ENCODE measurements around the gene MYBPC2. TPM values are rescaled to one million over a fixed set of nuclear protein-coding genes. Genes with fewer than 3 reads are reported as not detected.
A peak's percentile ranks its signal among the peaks of the same experiment; 100 is the strongest.

MYBPC2 gene
- total and polyA plus RNA-seq, 9 of the 15 experiments (the other 6 are each of a cell fraction or from before 2014, with no cell fraction given): 0.01 to 0.14 (median 0.04) TPM; not detected in 6

DNA sequence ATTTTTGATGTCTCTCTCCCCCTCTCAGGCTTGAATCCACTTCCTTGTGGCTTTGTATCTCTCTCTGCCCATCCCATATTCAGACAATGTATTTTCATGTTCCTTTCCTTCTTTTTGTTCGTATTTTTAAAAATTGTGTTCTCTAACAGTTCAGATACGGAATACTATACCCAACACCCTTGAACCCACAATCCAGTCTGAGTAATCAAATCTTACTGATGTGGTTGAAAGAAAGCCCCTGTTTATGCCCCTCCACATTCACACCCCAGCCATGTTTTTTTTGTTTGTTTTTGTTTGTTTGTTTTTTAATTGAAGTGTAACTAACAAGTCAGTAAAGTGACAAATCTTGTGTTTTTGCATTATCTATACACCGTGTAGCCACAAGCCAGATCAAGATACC lies 12.6 kb upstream of the MYBPC2 start (continued):
- TF ChIP-seq HNRNPLL (IDR thresholded peaks at IDR 0.05; ENCODE audit: low read depth, low read length, poor library complexity, severe bottlenecking) (no peak), ZNF778 (CRISPR knock-in tag; IDR thresholded peaks at IDR 0.05) (no peak), RBM22 (IDR thresholded peaks at IDR 0.05; ENCODE audit: low read depth, low read length, poor library complexity, severe bottlenecking) (no peak)

GRCh38 chr19:50420808-50421207 lies 11.9 kb upstream of the MYBPC2 start:
- Histone ChIP-seq H2AFZ (ENCODE audit: low read depth, low read length) (no peak overlapping the region), H3K36me3 (ENCODE audit: control insufficient read depth, insufficient read depth, low read length) (peaks cover 13% of the 10 kb centered on the region; the same call in 1 of the 3 replicates), H3K27ac (ENCODE audit: extremely low read depth, low read depth, low read length) (no peak overlapping the region), H4K20me1 (replicated peaks; ENCODE audit: control insufficient read depth, insufficient read depth, low read length) (no peaks in the 10 kb centered on the region), H3K4me1 (replicated peaks in 1 of 2; ENCODE audit: control insufficient read depth in 2 of 2, insufficient read depth in 2 of 2, low read length in 2 of 2) (peaks cover 0 to 41% of the 10 kb centered on the region in 2 experiments; a peak in 2 of 5 replicates), H3K9ac (ENCODE audit: insufficient read depth in 1 of 2, low read depth in 2 of 2, low read length in 2 of 2) (no peak overlapping the region), H3K4me2 (ENCODE audit: insufficient read depth, low read length) (no peak overlapping the region), H3K79me2 (ENCODE audit: control insufficient read depth, insufficient read depth, low read length) (no peaks in the 10 kb centered on the region), H3K9me1 (ENCODE audit: control insufficient read depth, insufficient read depth, low read length) (no peaks in the 10 kb centered on the region), H3K9me3 (replicated peaks; ENCODE audit: control insufficient read depth, insufficient read depth, low read depth, low read length) (no peaks in the 10 kb centered on the region), H3K27me3 (ENCODE audit: control insufficient read depth in 2 of 2, insufficient read depth in 2 of 2, low read length in 2 of 2) (no peaks in the 10 kb centered on the region), H3K4me3 (no peak overlapping the region)
- in situ Hi-C loops (cut with MboI): no loop called here
- BruUV-seq (replicated peaks): no TSS peak
- peak; percentile 54 to 60; a peak in 3 of 4 replicates for TF ChIP-seq KDM1A (IDR thresholded peaks at IDR 0.05)
- TF ChIP-seq FOXO4 (CRISPR knock-in tag; IDR thresholded peaks at IDR 0.05): no peak
- no peak for TF ChIP-seq NR2C1 (IDR thresholded peaks at IDR 0.05)
- TF ChIP-seq NR2C1 (tag; IDR thresholded peaks at IDR 0.05): no peak
- TF ChIP-seq, protein P1, sequence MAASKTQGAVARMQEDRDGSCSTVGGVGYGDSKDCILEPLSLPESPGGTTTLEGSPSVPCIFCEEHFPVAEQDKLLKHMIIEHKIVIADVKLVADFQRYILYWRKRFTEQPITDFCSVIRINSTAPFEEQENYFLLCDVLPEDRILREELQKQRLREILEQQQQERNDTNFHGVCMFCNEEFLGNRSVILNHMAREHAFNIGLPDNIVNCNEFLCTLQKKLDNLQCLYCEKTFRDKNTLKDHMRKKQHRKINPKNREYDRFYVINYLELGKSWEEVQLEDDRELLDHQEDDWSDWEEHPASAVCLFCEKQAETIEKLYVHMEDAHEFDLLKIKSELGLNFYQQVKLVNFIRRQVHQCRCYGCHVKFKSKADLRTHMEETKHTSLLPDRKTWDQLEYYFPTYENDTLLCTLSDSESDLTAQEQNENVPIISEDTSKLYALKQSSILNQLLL (CRISPR knock-in tag; IDR thresholded peaks at IDR 0.05; ENCODE audit: borderline replicate concordance): no peak
- TF ChIP-seq ZNF146 (CRISPR knock-in tag; IDR thresholded peaks at IDR 0.05; ENCODE audit: unreplicated experiment): peak; percentile 99
- no peak for TF ChIP-seq MAFK (IDR thresholded peaks at IDR 0.05; ENCODE audit: low read length)
- no peak for TF ChIP-seq SMARCA5 (IDR thresholded peaks at IDR 0.05)
- TF ChIP-seq RBM25 (IDR thresholded peaks at IDR 0.05; ENCODE audit: low read depth, low read length, severe bottlenecking): peak; percentile 85
- TF ChIP-seq BCOR (IDR thresholded peaks at IDR 0.05): peak; percentile 63; the same call in 1 of the 2 replicates
- FAIRE-seq (no peak), ATAC-seq (no peak), DNase-seq (ENCODE audit: extremely low read depth in 1 of 4, low spot score in 3 of 4) (no peak)
- ChIA-PET CTCF (ENCODE audit: low intra/inter-chr PET ratio) (no interaction called here), POLR2A (interaction anchor here (1.8 kb wide), 1 partner anchor 36 kb away, joined by 4 read pairs; no protein-coding TSS in a partner anchor)
- intact Hi-C loops (cut with micrococcal nuclease): no loop called here
- WGBS (ENCODE audit: insufficient coverage, low coverage, missing lambda C conversion rate): 52% methylated on average over 3 of the region's 3 CpGs

All from K562 (cell line).